ENCODE measurements around the gene ZFP92. TPM values are rescaled to one million over a fixed set of nuclear protein-coding genes. Genes with fewer than 3 reads are reported as not detected.
A peak's percentile ranks its signal among the peaks of the same experiment; 100 is the strongest.

Gene ZFP92
- polyA plus RNA-seq = under 1 TPM in 2 of 3 donors, not detected in 1; 0.19 to 0.45 TPM

- Mint-ChIP-seq H3K36me3 (no peaks in the 10 kb centered on the region), H3K4me3 (peak within 1 kb of the TSS; percentile 73 to 84 (median 82)), H3K27me3 (ENCODE audit: low read depth in 3 of 3) (peaks cover 0 to 2% (median 2%) of the 10 kb centered on the region in 3 donors), H3K9me3 (no peaks in the 10 kb centered on the region), H3K27ac (peak within 1 kb of the TSS in 5 of 6 donors; percentile 36 to 77 (median 67)), H3K4me1 (peaks cover 6 to 13% of the 10 kb centered on the region in 2 donors)
- DNase-seq = peak; percentile 28 to 51 (median 46)
Measured at GRCh38 chrX:153411255-153411987, at the start of gene ZFP92. TSS of gene ZFP92 (plus strand) at chrX:153411472. CDS start at chrX:153418323, 6,851 bp downstream.

- Mint-ChIP-seq H3K9me3 (no peaks in the 10 kb centered on the region), H3K36me3 (peaks cover 0 to 4% (median 0%) of the 10 kb centered on the region in 3 donors), H3K4me1 (no peaks in the 10 kb centered on the region), H3K27ac (no peak overlapping the region), H3K4me3 (no peak overlapping the region), H3K27me3 (ENCODE audit: low read depth in 3 of 3) (peaks cover 0 to 5% (median 5%) of the 10 kb centered on the region in 3 donors)
- DNase-seq = no peak
Measured at GRCh38 chrX:153361781-153362397, 49.4 kb upstream of the ZFP92 start.

- no peaks in the 10 kb centered on the region for H3K4me1 Mint-ChIP-seq
- H3K27me3 Mint-ChIP-seq (ENCODE audit: low read depth in 3 of 3) = peaks cover 4 to 14% (median 5%) of the 10 kb centered on the region in 3 donors
- no peak overlapping the region for H3K27ac Mint-ChIP-seq
- no peaks in the 10 kb centered on the region for H3K9me3 Mint-ChIP-seq
- no peak for DNase-seq
- peaks cover 0 to 3% (median 0%) of the 10 kb centered on the region in 3 donors for H3K36me3 Mint-ChIP-seq
- H3K4me3 Mint-ChIP-seq = no peak overlapping the region
Measured at GRCh38 chrX:153365670-153366069, 45.6 kb upstream of the ZFP92 start.

GRCh38 chrX:153366119-153366518, 45.2 kb upstream of the ZFP92 start:
- no peak for DNase-seq
- Mint-ChIP-seq H3K4me3 (no peak overlapping the region), H3K27ac (no peak overlapping the region), H3K27me3 (ENCODE audit: low read depth in 3 of 3) (peaks cover 4 to 15% (median 5%) of the 10 kb centered on the region in 3 donors), H3K9me3 (no peaks in the 10 kb centered on the region), H3K36me3 (no peaks in the 10 kb centered on the region), H3K4me1 (no peaks in the 10 kb centered on the region)

GRCh38 chrX:153366878-153367538, 44.3 kb upstream of the ZFP92 start:
- DNase-seq = no peak
- Mint-ChIP-seq H3K27ac (no peak overlapping the region), H3K27me3 (ENCODE audit: low read depth in 3 of 3) (peaks cover 4 to 15% (median 5%) of the 10 kb centered on the region in 3 donors), H3K4me3 (no peak overlapping the region), H3K36me3 (no peaks in the 10 kb centered on the region), H3K4me1 (no peaks in the 10 kb centered on the region), H3K9me3 (no peaks in the 10 kb centered on the region)

GRCh38 chrX:153370293-153371055, 40.8 kb upstream of the ZFP92 start:
- Mint-ChIP-seq H3K9me3 (no peaks in the 10 kb centered on the region), H3K4me3 (no peak overlapping the region), H3K36me3 (no peaks in the 10 kb centered on the region), H3K27me3 (ENCODE audit: low read depth in 3 of 3) (peaks cover 0 to 19% (median 4%) of the 10 kb centered on the region in 3 donors), H3K27ac (no peak overlapping the region), H3K4me1 (no peaks in the 10 kb centered on the region)
- DNase-seq = no peak

GRCh38 chrX:153371256-153371655, 40.0 kb upstream of the ZFP92 start:
- no peak overlapping the region for H3K4me3 Mint-ChIP-seq

GRCh38 chrX:153372949-153373348, 38.3 kb upstream of the ZFP92 start:
- Mint-ChIP-seq H3K4me1 (no peaks in the 10 kb centered on the region), H3K36me3 (no peaks in the 10 kb centered on the region), H3K27me3 (ENCODE audit: low read depth in 3 of 3) (peaks cover 0 to 13% (median 5%) of the 10 kb centered on the region in 3 donors), H3K4me3 (no peak overlapping the region), H3K9me3 (no peaks in the 10 kb centered on the region), H3K27ac (no peak overlapping the region)
- DNase-seq = no peak

More at GRCh38 chrX:153371256-153371655, 40.0 kb upstream of the ZFP92 start:
- H3K9me3 Mint-ChIP-seq = no peaks in the 10 kb centered on the region
- H3K27me3 Mint-ChIP-seq (ENCODE audit: low read depth in 3 of 3) = peaks cover 0 to 19% (median 5%) of the 10 kb centered on the region in 3 donors
- H3K27ac Mint-ChIP-seq = no peak overlapping the region
- no peaks in the 10 kb centered on the region for H3K4me1 Mint-ChIP-seq
- no peak for DNase-seq
- H3K36me3 Mint-ChIP-seq = no peaks in the 10 kb centered on the region

GRCh38 chrX:153374426-153374825, 36.8 kb upstream of the ZFP92 start:
- H3K4me1 Mint-ChIP-seq = no peaks in the 10 kb centered on the region
- H3K9me3 Mint-ChIP-seq = no peaks in the 10 kb centered on the region
- no peaks in the 10 kb centered on the region for H3K36me3 Mint-ChIP-seq
- no peak for DNase-seq
- H3K4me3 Mint-ChIP-seq = no peak overlapping the region
- peaks cover 0 to 21% (median 5%) of the 10 kb centered on the region in 3 donors for H3K27me3 Mint-ChIP-seq (ENCODE audit: low read depth in 3 of 3)
- no peak overlapping the region for H3K27ac Mint-ChIP-seq

GRCh38 chrX:153375571-153375970, 35.7 kb upstream of the ZFP92 start:
- H3K9me3 Mint-ChIP-seq = no peaks in the 10 kb centered on the region
- no peaks in the 10 kb centered on the region for H3K36me3 Mint-ChIP-seq
- no peak for DNase-seq
- no peaks in the 10 kb centered on the region for H3K4me1 Mint-ChIP-seq
- H3K27ac Mint-ChIP-seq = no peak overlapping the region
- no peak overlapping the region for H3K4me3 Mint-ChIP-seq
- peaks cover 0 to 18% (median 3%) of the 10 kb centered on the region in 3 donors for H3K27me3 Mint-ChIP-seq (ENCODE audit: low read depth in 3 of 3)

- no peak overlapping the region for H3K27ac Mint-ChIP-seq
- no peaks in the 10 kb centered on the region for H3K36me3 Mint-ChIP-seq
- H3K27me3 Mint-ChIP-seq (ENCODE audit: low read depth in 3 of 3) = peaks cover 0 to 16% (median 3%) of the 10 kb centered on the region in 3 donors
- no peak overlapping the region for H3K4me3 Mint-ChIP-seq
- H3K9me3 Mint-ChIP-seq = no peaks in the 10 kb centered on the region
- H3K4me1 Mint-ChIP-seq = peaks cover 0 to 2% of the 10 kb centered on the region in 2 donors
- no peak for DNase-seq
Measured at GRCh38 chrX:153377727-153378126, 33.5 kb upstream of the ZFP92 start.

GRCh38 chrX:153378607-153379006, 32.7 kb upstream of the ZFP92 start:
- no peak overlapping the region for H3K4me3 Mint-ChIP-seq
- H3K4me1 Mint-ChIP-seq = peaks cover 0 to 2% of the 10 kb centered on the region in 2 donors
- H3K27ac Mint-ChIP-seq = no peak overlapping the region
- no peak for DNase-seq
- H3K9me3 Mint-ChIP-seq = no peaks in the 10 kb centered on the region
- peaks cover 0 to 11% (median 3%) of the 10 kb centered on the region in 3 donors for H3K27me3 Mint-ChIP-seq (ENCODE audit: low read depth in 3 of 3)
- no peaks in the 10 kb centered on the region for H3K36me3 Mint-ChIP-seq

- no peak overlapping the region for H3K27ac Mint-ChIP-seq
- no peak for DNase-seq
- no peaks in the 10 kb centered on the region for H3K9me3 Mint-ChIP-seq
- no peak overlapping the region for H3K4me3 Mint-ChIP-seq
- H3K36me3 Mint-ChIP-seq = no peaks in the 10 kb centered on the region
- peaks cover 0 to 2% of the 10 kb centered on the region in 2 donors for H3K4me1 Mint-ChIP-seq
- peaks cover 0 to 8% (median 3%) of the 10 kb centered on the region in 3 donors for H3K27me3 Mint-ChIP-seq (ENCODE audit: low read depth in 3 of 3)
Measured at GRCh38 chrX:153379508-153379907, 31.8 kb upstream of the ZFP92 start.

Measured in immature natural killer cell (primary cell).